Hematopoietic multipotent progenitor cell treated with erythropoietin and hydrocortisone succinate and interleukin-3 and kit ligand, for 17 days (in vitro differentiated cells): ENCODE measurements around the gene TBCCD1.

Source experiments
- DNase-seq: peaks from one replicate; pipeline ENCODE4 v3.0.0-alpha.2; 2015; ENCODE audit warnings: low spot score

TBCCD1 gene, protein sequence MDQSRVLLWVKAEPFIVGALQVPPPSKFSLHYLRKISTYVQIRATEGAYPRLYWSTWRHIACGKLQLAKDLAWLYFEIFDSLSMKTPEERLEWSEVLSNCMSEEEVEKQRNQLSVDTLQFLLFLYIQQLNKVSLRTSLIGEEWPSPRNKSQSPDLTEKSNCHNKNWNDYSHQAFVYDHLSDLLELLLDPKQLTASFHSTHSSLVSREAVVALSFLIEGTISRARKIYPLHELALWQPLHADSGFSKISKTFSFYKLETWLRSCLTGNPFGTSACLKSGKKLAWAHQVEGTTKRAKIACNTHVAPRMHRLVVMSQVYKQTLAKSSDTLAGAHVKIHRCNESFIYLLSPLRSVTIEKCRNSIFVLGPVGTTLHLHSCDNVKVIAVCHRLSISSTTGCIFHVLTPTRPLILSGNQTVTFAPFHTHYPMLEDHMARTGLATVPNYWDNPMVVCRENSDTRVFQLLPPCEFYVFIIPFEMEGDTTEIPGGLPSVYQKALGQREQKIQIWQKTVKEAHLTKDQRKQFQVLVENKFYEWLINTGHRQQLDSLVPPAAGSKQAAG

DNA sequence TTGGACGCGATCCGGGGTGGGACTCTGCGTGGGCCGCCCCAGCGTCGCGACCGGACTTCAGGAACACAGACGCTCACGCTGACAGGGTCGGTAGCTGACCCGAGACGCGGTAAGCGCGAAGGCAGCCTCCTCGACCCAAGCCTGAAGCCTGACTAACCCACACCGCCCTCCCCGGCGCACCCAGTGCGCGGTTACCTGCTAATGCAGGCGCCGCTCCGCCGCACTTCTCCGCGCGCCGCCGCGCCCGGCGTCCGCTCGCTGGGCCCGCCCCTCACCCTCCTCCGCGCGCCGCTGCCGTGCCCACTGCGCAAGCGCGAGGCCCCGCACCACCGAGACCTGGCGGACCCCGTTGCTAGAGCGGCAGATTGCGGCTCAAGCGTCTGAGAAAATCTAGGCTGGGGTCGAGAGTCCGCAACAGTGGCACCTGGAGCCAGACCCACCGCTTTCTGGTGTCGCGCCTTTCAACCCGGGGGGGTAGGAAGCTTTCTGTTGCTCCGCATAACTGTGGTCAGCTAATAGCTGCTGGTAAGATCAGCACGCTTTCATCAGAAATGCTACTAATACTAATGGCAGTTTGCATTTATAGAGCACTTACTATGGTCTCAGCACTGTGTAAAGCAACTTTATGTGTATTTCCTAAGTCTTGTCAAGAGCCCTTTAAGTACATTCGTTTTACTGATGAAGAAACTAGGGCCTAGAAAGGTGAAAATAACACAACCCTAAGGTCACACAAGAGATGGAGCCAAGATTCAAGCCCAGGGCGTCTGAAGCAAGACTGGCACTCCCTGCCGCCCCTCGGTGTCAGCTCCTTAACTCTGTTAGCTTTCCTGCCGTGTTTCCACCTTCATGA is at the start of gene TBCCD1:
TSS of gene TBCCD1 (minus strand) at position 268 of the 850 bp plus-strand sequence. CDS start 3,010 bp downstream, outside the sequence.
- DNase-seq, result peak; percentile 92

DNA sequence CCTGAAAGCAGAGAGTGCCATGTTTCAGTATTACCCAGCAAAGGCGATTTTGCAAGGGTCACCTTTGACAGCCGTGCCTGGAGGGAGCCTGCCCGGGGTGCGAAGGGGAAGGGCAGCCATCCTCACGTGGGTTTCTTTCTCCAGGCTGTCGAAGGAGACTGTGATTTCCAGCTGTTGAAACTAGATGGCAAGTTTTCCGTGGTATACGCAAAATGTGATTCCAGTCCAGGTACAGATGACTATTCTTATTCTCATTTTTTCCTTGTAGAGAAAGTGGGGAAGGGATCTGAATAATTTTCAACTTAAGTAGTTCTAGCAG is 49.1 kb upstream of the TBCCD1 start:
- DNase-seq, result no peak

DNA sequence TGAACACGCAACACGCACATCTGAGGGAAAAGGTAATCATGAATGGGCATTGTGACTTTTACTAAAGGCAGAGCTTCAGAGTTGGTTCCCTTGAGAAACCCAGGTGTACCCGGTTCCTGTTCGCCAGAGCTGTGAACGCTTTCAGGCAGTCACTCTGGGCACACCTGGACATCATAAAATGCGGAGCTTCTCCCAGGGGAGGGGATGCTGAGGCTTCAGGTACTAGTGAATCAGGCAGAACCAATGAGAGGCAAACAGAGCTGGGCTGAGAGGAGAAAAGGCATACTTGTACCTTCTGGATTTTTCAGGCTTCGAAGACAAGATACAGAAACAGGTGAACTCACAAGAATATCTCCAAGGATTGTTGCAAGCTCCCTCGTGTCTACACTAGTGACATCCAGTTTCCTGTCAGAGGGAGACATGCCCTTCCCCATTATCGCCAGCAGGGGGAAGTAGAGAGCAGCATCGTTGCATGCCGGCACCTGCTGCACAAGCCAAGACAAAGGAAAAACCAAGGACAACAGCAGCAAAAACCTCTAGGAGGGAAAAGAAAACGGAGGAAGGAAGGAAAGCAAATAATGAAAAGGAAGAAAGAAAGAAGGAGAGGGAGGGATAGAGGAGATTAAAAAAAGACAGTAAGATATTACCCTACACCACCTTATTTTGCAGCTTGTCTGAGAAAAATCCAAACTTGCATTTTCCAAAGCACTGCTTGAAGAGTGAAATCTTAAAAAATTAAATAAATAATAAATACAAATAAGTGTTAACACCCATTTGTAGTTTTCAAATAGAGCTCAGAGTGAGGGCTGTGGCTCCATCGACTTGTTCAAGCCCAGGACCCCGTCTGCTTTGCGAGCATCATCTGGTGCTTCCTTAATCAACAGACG is 47.7 kb upstream of the TBCCD1 start:
- peak; percentile 77 for DNase-seq

DNA sequence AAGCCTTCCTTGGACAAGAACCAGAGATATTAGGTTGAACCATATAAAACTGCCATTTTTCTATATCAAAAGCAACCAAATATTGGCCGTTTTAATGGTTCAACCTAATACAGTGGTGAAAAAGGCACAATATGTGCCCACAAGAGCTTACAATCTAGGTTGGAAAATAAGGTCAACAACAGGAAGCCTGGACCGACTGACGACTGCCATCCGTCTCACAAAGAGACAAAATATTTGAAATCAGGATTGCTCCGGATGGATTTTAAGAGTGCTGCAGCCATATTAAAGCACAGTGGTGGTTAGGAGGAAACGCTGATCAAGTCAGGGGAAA is 47.1 kb upstream of the TBCCD1 start:
- DNase-seq, result no peak

DNA sequence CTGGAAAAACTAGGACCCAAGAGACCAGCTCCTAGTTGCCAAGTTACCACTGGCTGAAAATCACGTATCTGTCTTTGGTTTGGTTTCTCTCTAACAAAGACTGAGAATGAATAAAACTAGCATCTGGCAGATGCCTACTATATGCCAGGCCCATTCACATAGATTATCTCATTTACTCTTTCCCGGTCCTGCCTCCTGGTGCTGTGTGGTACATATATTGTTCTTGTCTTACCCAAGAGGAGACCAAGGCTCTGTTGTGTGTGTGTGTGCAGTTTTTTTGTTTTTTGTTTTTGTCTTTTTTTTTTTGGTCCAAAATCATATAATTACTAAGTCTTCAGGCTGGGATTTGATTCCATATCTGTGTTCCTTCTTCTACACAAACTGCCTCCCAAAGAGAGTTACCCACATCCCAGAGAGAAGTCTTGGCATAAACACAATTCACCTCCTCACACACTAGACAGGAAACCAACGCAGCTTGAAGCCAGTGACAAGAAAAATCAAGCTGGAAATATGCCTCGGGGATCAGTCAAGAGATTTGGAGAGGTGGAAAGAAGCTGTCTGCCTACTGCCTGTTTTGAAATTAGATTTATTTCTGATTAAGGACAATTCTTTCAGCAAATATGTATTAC is 46.6 kb upstream of the TBCCD1 start:
- no peak for DNase-seq

DNA sequence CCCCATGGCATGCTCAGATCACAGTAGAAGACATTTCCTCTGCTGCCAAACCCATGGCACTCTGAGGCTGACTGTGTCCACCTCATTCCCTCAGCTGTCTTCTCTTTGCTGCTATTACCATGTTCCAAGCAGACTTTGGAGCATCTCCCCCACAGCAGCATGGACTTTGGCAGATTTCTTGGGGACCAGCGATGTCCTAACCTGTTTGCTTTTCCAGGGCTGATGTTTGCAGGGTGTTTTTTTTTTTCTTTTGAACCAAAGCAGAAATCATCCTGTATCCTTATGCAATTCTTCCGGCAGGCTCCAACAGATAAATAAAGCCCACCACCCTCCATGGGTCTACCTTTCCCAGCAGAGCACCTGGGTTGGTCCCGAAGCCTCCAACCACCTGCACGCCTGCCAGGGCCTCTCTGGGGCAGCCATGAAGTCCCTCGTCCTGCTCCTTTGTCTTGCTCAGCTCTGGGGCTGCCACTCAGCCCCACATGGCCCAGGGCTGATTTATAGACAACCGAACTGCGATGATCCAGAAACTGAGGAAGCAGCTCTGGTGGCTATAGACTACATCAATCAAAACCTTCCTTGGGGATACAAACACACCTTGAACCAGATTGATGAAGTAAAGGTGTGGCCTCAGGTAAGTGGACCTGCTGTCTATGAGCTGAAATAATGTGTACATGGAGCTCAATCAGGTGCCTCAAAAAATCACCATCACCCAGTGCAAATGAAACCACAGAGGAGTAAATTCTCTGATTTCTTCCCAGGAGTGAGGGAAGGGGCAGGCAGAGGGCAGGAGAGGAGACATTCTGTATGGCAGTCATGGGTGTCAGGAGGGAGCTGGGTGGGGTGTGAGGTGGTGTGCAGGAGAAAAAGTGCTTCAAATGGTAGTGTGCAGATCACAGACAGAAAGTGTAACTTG is 45.8 kb upstream of the TBCCD1 start, which contains the start of gene AHSG:
TSS of gene AHSG (plus strand) at position 340 of the 916 bp plus-strand sequence. CDS start at position 422, 82 bp downstream.
- no peak for DNase-seq

DNA sequence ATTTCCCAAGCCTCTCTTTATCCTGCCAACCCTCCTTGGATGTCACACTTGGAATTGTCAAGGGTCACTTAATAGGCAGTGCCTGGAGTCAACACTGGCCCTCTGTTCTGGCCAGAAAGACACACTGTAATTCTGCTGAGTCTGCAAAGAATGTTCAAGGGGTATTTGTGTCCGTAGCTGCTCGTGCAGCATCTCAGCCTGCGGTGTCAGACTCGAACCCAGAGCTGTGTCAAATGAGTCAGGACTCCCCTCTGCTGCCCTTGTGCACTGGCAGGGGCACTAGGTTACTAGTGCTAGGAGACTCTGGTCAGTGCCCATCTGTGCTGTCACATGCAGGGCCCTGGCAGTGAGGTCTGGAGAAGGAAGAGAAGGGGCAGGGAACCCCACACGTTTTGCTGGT is 44.9 kb upstream of the TBCCD1 start:
- DNase-seq, result no peak

DNA sequence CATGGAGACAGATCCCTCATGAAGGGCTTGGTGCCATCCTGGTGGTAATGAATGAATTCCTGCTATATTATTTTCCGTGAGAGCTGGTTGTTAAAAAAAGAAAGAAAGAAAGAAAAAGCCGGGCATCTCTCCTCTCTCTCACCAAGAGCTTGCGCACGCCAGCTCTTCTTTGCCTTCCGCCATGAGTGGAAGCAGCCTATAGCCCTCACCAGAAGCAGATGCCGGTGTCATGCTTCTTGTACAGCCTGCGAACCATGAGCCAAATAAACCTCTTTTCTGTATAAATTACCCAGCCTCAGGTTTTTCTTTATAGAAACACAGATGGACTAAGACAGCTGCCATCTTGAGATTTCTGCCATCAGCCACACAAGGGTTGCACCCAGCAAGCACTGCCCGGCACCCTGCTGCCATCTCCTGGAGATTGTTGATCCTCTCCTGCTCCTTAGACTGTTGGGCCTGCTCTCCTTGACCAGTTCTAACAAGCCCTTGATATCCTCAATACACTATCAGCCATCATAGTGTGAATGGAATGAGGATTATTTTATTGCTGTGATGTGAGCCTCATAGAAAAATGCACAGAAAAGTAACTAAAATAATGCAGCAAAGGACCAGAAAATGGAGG is 42.2 kb upstream of the TBCCD1 start:
- DNase-seq, result no peak

DNA sequence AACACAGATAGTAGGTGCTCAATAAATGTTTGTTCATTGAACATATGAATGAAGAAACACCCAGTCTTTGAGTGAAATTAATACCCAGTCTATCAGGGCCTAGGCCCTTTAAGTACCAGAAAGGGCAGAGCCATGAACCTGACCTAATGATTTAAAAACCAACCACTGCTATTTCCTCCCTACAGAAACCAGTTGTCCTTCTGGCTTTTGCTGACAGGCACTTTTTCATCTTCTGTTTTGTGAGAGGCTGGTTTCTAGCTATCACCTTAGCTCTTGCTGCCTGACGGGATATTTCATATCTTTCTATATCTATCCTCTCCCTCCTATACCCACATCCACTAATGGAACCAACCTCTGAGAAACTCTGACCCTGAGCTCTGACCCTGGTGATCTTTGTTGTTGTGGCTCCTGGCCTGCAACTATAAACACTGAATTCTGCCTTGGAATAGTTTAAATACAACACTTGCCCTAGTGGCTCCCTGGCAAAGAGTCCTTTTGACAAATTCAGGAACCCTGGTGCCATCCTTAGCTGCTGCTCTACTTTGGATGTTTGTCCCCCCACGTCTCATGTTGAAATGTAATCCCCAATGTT is 41.6 kb upstream of the TBCCD1 start:
- no peak for DNase-seq

DNA sequence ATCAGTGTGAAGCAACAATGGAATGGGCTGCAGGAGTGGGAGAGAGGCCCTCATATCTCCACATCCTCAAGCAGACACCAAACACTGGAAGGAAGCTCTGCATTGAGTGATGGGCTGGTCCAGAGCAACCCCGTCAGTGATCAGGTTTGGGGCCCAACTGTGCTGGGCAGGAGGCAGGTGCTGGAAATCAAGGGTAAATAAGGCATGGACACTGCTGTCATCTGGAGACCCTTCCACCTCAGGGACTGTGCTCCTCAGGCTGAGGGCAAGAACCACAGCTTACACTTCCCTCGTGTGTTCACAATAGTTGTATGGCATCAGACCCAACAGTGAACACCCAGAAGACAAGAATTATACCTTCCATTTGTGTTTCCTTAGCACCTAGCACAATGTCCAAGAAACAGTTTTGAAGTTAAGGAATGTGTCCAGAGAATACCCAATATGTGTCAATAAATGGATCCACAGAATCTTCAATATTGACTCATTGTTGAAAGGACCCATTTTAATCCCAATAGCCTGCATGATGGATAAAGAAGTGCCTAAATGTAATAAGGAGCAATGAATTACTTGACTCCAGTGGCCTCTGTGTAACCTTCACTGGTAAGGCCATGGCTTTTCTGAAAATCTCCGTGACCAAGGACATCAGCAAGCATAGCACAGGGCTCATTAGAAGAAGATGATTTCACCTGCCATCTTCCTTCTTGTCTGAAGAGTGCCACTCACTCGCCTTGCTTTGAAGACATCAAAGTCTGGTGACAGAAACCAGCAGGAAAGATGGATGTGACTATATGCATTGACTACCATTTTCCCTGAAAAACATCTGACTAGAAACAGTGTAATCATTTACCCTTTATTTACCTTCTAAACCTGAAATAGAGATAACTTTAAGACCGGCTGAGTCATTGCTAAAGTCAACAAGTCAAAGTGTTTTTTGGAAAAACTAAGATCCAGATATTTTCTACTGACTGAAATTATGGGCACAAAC is 38.7 kb upstream of the TBCCD1 start:
- DNase-seq, result no peak

GRCh38 chr3:186605078-186605477 is 37.9 kb upstream of the TBCCD1 start:
- DNase-seq, result no peak

GRCh38 chr3:186603159-186603558 is 36.0 kb upstream of the TBCCD1 start:
- no peak for DNase-seq

DNA sequence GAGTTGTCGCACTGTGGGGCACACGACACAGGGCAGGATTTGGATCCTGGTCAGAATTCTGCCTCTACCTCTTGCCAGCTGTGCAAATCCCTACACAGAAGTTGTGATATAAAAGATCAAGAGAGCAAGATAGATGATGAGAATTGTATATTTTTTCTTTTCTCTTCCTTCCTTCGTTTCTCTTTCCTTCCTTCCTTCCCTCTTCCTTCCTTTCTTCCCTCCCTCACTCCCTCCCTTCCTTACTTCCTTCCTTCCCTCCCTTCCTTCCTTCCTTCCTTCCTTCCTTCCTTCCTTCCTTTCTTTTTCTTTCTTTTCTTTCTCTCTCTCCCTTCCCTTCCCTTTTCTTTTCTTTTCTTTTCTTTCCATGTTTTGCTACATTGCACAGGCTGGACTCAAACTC is 33.8 kb upstream of the TBCCD1 start:
- no peak for DNase-seq

DNA sequence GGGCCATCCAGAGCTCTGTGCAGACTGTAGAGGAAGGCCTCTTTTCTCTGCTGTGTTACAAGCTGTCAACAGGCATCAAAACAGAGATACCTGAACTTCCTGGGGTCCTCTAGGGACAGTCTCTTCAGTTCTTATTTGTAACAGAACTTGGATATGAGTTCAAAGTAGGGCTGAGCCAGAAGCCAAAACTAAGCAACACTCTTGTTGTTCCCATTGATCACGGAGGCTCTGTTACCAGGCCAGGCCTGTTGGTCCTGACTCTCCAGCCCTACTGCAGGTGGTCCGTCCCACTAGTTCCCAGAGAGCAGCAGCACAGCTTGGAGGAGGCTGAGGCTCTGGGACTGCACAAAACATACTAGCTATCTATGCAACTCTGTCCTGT is 32.6 kb upstream of the TBCCD1 start:
- DNase-seq, result no peak

DNA sequence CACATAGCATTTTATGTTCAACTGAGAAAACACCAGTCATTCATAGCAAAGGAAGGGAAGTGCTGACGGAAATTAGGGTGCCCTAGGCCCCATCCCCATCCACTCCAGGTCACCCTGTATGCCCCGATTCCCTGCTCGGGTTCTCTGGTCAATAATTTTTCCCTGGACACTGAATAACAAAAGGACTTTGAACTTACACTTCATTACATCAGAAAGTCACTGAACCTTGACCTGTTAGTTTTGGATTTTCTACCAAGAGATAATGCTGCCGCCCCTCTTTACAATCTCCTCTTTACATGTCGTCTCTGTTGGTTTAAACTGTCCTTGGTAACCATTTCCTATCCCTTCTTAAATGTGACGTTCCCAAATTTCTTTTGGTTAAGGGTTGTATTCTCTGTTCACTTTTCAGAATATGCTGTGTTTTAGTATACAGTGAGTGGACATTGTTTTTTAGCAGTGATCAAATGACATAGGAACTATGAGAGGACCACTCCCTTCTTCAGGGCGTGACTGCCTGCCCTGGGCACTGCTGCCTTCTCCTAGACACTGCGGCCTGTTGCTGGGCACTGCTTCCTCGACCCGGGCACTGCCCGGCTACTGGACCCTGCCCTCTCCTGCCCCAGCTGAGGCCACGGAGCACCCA is 32.1 kb upstream of the TBCCD1 start:
- no peak for DNase-seq

GRCh38 chr3:186598794-186599141 is 31.6 kb upstream of the TBCCD1 start:
- DNase-seq, result no peak

DNA sequence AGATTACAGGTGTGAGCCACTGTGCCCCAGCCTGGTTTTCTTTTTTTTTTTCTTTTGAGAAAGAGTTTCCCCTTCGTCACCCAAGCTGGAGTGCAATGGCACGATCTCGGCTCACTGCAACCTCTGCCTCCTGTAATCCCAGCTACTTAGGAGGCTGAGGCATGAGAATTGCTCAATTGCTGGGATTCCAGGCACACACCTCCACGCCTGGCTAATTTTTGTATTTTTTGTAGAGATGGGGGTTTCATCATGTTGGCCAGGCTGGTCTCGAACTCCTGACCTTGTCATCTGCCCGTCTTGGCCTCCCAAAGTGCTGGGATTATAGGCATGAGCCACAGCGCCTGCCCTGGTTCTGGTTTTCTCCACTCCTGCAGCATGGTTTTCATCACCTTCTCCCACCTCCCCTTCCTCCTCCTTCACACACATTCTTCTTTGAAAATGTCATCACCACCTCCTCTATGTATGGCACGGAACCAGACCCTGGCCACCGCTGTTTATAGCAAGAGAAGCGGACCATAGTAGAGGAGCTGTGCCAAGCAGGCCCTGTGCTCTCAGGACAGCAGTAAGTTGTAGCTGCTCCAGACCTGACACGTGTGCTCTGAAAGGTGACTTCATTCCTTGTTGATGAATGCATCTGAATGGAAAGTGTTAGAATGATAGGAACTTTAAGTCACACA is 31.1 kb upstream of the TBCCD1 start:
- no peak for DNase-seq
